ENCODE results near the gene ZC2HC1B. TPM values are rescaled to one million over a fixed set of nuclear protein-coding genes. Genes with fewer than 3 reads are reported as not detected.

ZC2HC1B gene
- total RNA-seq, 1 donor from 2014 or later, result not detected

DNA sequence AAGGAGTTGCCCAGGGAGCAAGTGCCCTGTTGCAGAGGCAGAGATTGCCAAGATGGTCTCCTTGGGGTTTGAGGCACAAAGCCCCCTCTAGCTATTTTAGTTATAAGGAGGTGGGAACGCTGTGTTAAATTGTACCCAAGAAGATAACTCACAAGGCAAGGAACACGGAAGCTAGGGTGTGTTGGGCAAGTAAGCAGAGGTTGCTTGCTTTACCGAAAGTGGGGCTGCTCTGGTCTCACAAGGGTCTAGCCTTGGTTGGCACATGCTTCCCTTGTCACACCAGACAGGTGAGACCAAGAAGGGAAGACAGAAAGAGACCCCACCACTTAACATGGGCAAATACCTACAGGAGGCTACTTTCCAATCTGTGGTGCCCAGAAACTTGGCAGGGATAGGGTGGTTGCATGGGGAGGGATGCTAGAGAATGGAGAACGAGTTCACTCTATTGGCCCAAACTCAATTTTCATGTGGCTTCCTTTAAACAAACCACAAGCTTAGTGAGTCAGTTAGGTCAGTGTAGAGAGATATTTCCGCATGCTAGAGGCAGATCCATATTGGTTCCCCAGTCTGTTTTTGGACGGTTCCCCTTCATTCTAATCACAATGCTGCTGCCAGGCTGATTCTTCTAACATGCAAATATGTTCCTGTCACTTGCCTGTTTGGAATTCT is 101.4 kb downstream of the ZC2HC1B start:
- Histone ChIP-seq H3K9ac (ENCODE audit: low read depth in 1 of 3, low read length in 3 of 3) (no peak overlapping the region), H3K4me3 (ENCODE audit: low read length in 3 of 3) (no peak overlapping the region), H3K27ac (ENCODE audit: low read depth, low read length) (no peak overlapping the region), H3K9me3 (ENCODE audit: control insufficient read depth in 3 of 3, low read length in 3 of 3) (no peaks in the 10 kb centered on the region), H3K4me1 (ENCODE audit: control insufficient read depth in 3 of 3, insufficient read depth in 3 of 3, low read length in 3 of 3) (peaks cover 4 to 8% (median 5%) of the 10 kb centered on the region in 3 donors), H3K27me3 (ENCODE audit: control insufficient read depth in 3 of 3, insufficient read depth in 3 of 3, low read length in 3 of 3) (no peaks in the 10 kb centered on the region), H3K36me3 (ENCODE audit: control insufficient read depth in 3 of 3, insufficient read depth in 3 of 3, low read length in 3 of 3) (peaks cover 0 to 2% (median 0%) of the 10 kb centered on the region in 3 donors)

DNA sequence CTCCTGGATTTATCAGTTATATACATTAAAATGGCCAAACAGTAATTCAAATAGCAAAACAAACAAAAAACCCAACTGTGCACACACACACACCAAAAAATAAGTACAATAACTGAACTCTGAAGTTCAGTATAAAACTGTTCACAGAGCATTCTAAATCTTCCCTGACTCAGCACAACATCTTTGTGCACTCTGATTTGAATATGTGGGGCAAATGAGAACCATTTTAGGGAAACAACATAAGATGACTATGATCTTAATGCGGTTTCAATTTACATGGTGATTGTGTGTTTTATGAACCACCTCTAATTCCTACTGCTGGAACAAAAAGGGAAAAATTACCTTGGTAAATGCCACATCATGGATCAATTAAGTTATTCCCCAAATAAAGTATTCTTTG is 102.0 kb downstream of the ZC2HC1B start:
- Histone ChIP-seq H3K4me3 (ENCODE audit: low read length in 3 of 3) (no peak overlapping the region), H3K27ac (ENCODE audit: low read depth, low read length) (no peak overlapping the region), H3K9ac (ENCODE audit: low read depth in 1 of 3, low read length in 3 of 3) (no peak overlapping the region), H3K27me3 (ENCODE audit: control insufficient read depth in 3 of 3, insufficient read depth in 3 of 3, low read length in 3 of 3) (no peaks in the 10 kb centered on the region), H3K36me3 (ENCODE audit: control insufficient read depth in 3 of 3, insufficient read depth in 3 of 3, low read length in 3 of 3) (peaks cover 0 to 2% (median 0%) of the 10 kb centered on the region in 3 donors), H3K4me1 (ENCODE audit: control insufficient read depth in 3 of 3, insufficient read depth in 3 of 3, low read length in 3 of 3) (peaks cover 4 to 8% (median 5%) of the 10 kb centered on the region in 3 donors), H3K9me3 (ENCODE audit: control insufficient read depth in 3 of 3, low read length in 3 of 3) (no peaks in the 10 kb centered on the region)

DNA sequence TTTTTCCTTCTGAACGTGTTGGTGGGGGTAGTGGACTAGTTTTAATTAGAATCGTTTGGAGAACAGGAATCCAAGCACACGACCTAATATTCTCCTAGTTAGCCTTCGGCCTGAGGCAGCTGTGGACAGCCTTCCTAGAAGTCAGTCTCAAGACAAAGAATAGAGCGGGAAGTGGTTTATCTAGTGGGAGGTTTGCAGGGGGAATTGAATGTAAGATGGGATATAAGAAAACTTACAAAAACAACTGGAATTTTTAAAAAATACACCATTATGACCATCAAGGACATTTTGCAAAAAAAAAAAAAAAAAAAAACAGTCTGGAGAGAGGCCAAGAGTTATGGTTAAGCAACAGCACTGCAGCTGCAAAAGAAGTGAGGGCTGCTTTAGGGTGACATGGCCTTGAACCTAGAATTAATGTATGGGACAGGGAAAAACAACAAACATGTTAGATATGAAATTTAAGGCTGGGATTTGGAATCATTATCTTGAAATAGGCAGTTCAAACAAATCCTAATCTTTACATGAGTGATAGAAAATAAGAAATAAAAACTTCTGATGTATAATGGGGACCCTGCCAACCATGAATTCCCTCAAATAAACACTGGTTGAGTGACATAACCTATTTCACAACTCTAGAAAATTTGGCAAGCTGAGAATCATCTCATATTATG is 103.6 kb downstream of the ZC2HC1B start:
- H3K36me3 ChIP-seq (ENCODE audit: control insufficient read depth in 3 of 3, insufficient read depth in 3 of 3, low read length in 3 of 3), result peaks cover 0 to 2% (median 0%) of the 10 kb centered on the region in 3 donors
- H3K9ac ChIP-seq (ENCODE audit: low read depth in 1 of 3, low read length in 3 of 3), result no peak overlapping the region
- no peaks in the 10 kb centered on the region for H3K27me3 ChIP-seq (ENCODE audit: control insufficient read depth in 3 of 3, insufficient read depth in 3 of 3, low read length in 3 of 3)
- no peaks in the 10 kb centered on the region for H3K9me3 ChIP-seq (ENCODE audit: control insufficient read depth in 3 of 3, low read length in 3 of 3)
- no peak overlapping the region for H3K27ac ChIP-seq (ENCODE audit: low read depth, low read length)
- peaks cover 4 to 8% (median 5%) of the 10 kb centered on the region in 3 donors for H3K4me1 ChIP-seq (ENCODE audit: control insufficient read depth in 3 of 3, insufficient read depth in 3 of 3, low read length in 3 of 3)
- no peak overlapping the region for H3K4me3 ChIP-seq (ENCODE audit: low read length in 3 of 3)

DNA sequence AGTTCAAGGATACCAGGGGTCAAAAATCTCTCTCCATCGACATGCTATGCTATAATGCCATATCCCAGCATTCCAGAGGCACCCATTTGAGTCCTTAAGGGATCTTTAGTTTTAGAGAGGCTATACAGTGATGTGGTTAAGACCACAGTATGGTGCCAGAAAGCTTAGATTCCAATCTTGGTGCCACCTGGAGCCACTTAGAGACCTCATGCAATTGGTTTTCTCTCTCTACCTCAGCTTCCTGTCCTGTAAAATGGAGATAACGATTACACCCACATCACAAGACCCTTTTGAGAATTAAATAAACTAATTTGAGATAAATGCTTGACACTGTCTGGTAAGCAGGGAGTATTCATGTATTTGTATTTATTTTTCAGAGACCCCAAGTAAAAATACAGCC is 104.8 kb downstream of the ZC2HC1B start:
- Histone ChIP-seq H3K4me3 (ENCODE audit: low read length in 3 of 3) (no peak overlapping the region), H3K4me1 (ENCODE audit: control insufficient read depth in 3 of 3, insufficient read depth in 3 of 3, low read length in 3 of 3) (peaks cover 0 to 4% (median 0%) of the 10 kb centered on the region in 3 donors), H3K36me3 (ENCODE audit: control insufficient read depth in 3 of 3, insufficient read depth in 3 of 3, low read length in 3 of 3) (peaks cover 0 to 2% (median 0%) of the 10 kb centered on the region in 3 donors), H3K9ac (ENCODE audit: low read depth in 1 of 3, low read length in 3 of 3) (no peak overlapping the region), H3K27me3 (ENCODE audit: control insufficient read depth in 3 of 3, insufficient read depth in 3 of 3, low read length in 3 of 3) (no peaks in the 10 kb centered on the region), H3K9me3 (ENCODE audit: control insufficient read depth in 3 of 3, low read length in 3 of 3) (no peaks in the 10 kb centered on the region), H3K27ac (ENCODE audit: low read depth, low read length) (no peak overlapping the region)

DNA sequence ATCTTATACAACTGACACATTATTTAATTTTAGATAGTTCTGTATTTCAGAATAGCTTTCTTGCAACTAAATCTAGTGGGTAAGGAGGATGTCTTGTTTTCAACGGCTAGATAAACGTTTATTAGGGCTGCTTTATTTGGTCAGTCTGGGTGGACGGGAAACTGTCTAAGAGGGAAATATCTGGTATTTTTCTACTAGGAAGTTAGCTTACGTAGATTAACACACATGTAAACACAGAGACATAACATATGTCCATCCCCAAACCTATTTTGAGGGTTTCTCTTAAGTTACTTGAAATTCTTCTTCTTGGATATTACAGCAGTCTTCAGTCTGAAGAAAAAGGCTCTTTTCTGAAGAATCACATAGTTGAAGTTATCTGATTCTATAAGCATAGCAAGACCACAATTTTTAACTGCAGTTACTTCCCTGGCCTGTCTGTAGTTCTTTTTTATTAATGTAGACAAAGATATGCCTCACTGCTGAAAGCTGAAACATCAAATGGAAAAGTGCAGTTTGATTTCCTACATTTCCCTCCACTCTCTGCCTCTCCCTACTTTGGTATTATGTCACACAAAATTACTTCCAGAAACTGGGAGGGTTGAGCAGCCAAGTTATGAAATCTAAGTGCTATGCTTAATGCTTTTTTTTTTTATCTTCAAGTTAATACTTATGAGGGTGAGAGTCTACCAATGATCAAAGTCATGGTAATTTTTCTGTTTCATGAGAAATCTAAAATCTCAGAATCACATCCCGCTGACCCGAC is 106.4 kb downstream of the ZC2HC1B start:
- H3K9ac ChIP-seq (ENCODE audit: low read depth in 1 of 3, low read length in 3 of 3), result no peak overlapping the region
- H3K27ac ChIP-seq (ENCODE audit: low read depth, low read length), result peak overlapping the region; percentile 29
- H3K9me3 ChIP-seq (ENCODE audit: control insufficient read depth in 3 of 3, low read length in 3 of 3), result no peaks in the 10 kb centered on the region
- H3K36me3 ChIP-seq (ENCODE audit: control insufficient read depth in 3 of 3, insufficient read depth in 3 of 3, low read length in 3 of 3), result peaks cover 0 to 1% (median 0%) of the 10 kb centered on the region in 3 donors
- H3K27me3 ChIP-seq (ENCODE audit: control insufficient read depth in 3 of 3, insufficient read depth in 3 of 3, low read length in 3 of 3), result no peaks in the 10 kb centered on the region
- no peaks in the 10 kb centered on the region for H3K4me1 ChIP-seq (ENCODE audit: control insufficient read depth in 3 of 3, insufficient read depth in 3 of 3, low read length in 3 of 3)
- no peak overlapping the region for H3K4me3 ChIP-seq (ENCODE audit: low read length in 3 of 3)

- H3K36me3 ChIP-seq (ENCODE audit: control insufficient read depth in 3 of 3, insufficient read depth in 3 of 3, low read length in 3 of 3), result no peaks in the 10 kb centered on the region
- H3K9ac ChIP-seq (ENCODE audit: low read depth in 1 of 3, low read length in 3 of 3), result no peak overlapping the region
- peak overlapping the region; percentile 29 for H3K27ac ChIP-seq (ENCODE audit: low read depth, low read length)
- H3K4me3 ChIP-seq (ENCODE audit: low read length in 3 of 3), result no peak overlapping the region
- no peaks in the 10 kb centered on the region for H3K27me3 ChIP-seq (ENCODE audit: control insufficient read depth in 3 of 3, insufficient read depth in 3 of 3, low read length in 3 of 3)
- H3K9me3 ChIP-seq (ENCODE audit: control insufficient read depth in 3 of 3, low read length in 3 of 3), result no peaks in the 10 kb centered on the region
- H3K4me1 ChIP-seq (ENCODE audit: control insufficient read depth in 3 of 3, insufficient read depth in 3 of 3, low read length in 3 of 3), result no peaks in the 10 kb centered on the region
Observed at GRCh38 chr6:143971482-143972205, 107.4 kb downstream of the ZC2HC1B start.

DNA sequence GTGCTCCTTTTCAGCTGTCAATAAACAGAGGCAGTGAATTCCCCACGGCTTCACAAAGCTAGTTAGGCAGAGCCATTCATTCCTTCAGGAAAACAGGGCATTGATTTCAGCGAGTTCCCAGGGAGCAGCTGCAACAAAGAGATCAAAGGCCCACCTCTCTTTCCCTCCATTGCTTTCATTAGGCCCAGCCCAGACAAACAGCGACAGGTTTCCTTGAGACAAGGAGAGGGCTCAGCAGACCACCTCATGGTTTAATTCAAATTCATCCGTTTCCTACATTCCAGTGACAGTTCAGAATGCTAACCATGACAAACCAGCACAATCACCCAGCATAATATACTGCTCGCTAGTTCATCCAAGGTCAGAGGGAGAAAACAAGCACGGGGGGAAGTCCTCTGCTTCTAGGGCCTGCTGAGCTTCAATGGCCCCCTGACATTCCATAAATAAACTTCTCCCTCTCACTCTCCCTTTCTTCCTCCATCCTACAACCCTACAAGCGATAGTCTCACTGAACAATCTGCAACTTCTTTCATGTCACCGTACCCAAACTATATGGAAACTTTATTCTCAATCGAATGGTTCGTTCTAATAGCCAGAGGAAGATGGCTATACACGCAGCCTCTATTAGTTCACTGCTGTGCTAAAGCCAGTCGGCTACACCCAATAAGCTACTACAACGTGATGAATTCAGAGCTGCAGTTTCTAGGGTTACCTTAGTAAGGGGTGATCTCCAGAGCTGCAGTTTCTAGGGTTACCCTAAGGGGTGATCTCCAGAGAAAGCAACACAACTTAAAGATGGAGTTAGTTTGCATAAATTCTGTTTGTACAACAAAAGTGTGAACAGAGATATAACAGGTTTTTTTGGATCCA is 109.1 kb downstream of the ZC2HC1B start:
- no peaks in the 10 kb centered on the region for H3K36me3 ChIP-seq (ENCODE audit: control insufficient read depth in 3 of 3, insufficient read depth in 3 of 3, low read length in 3 of 3)
- H3K27me3 ChIP-seq (ENCODE audit: control insufficient read depth in 3 of 3, insufficient read depth in 3 of 3, low read length in 3 of 3), result no peaks in the 10 kb centered on the region
- H3K9me3 ChIP-seq (ENCODE audit: control insufficient read depth in 3 of 3, low read length in 3 of 3), result no peaks in the 10 kb centered on the region
- H3K27ac ChIP-seq (ENCODE audit: low read depth, low read length), result no peak overlapping the region
- no peaks in the 10 kb centered on the region for H3K4me1 ChIP-seq (ENCODE audit: control insufficient read depth in 3 of 3, insufficient read depth in 3 of 3, low read length in 3 of 3)
- no peak overlapping the region for H3K4me3 ChIP-seq (ENCODE audit: low read length in 3 of 3)
- no peak overlapping the region for H3K9ac ChIP-seq (ENCODE audit: low read depth in 1 of 3, low read length in 3 of 3)

DNA sequence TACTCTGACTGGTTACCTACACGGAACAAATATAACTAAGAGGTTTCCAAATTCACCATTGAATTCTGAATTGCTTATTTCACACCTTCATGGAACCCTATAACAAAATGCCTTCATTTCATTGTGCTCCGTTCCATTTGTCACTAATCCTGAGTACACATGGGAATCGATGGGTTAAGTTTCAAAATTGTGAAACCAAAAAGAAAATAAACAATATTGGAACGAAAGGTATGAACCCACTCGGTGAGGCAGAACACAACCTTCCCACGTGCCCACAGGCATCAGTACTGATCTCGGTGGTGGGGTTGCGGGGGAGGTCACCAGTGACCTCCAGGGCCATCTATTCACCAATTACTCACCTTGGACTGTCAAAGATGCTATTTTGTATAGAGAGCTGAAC is 109.8 kb downstream of the ZC2HC1B start:
- no peak overlapping the region for H3K27ac ChIP-seq (ENCODE audit: low read depth, low read length)

GRCh38 chr6:143976806-143977349 is 112.6 kb downstream of the ZC2HC1B start:
- Histone ChIP-seq H3K27me3 (ENCODE audit: control insufficient read depth in 3 of 3, insufficient read depth in 3 of 3, low read length in 3 of 3) (no peaks in the 10 kb centered on the region), H3K4me3 (ENCODE audit: low read length in 3 of 3) (no peak overlapping the region), H3K9me3 (ENCODE audit: control insufficient read depth in 3 of 3, low read length in 3 of 3) (no peaks in the 10 kb centered on the region), H3K9ac (ENCODE audit: low read depth in 1 of 3, low read length in 3 of 3) (no peak overlapping the region), H3K4me1 (ENCODE audit: control insufficient read depth in 3 of 3, insufficient read depth in 3 of 3, low read length in 3 of 3) (no peaks in the 10 kb centered on the region), H3K27ac (ENCODE audit: low read depth, low read length) (no peak overlapping the region), H3K36me3 (ENCODE audit: control insufficient read depth in 3 of 3, insufficient read depth in 3 of 3, low read length in 3 of 3) (no peaks in the 10 kb centered on the region)

More for the DNA sequence above, 109.8 kb downstream of the ZC2HC1B start:
- no peaks in the 10 kb centered on the region for H3K36me3 ChIP-seq (ENCODE audit: control insufficient read depth in 3 of 3, insufficient read depth in 3 of 3, low read length in 3 of 3)
- H3K9me3 ChIP-seq (ENCODE audit: control insufficient read depth in 3 of 3, low read length in 3 of 3), result no peaks in the 10 kb centered on the region
- H3K4me3 ChIP-seq (ENCODE audit: low read length in 3 of 3), result no peak overlapping the region
- H3K27me3 ChIP-seq (ENCODE audit: control insufficient read depth in 3 of 3, insufficient read depth in 3 of 3, low read length in 3 of 3), result no peaks in the 10 kb centered on the region
- no peaks in the 10 kb centered on the region for H3K4me1 ChIP-seq (ENCODE audit: control insufficient read depth in 3 of 3, insufficient read depth in 3 of 3, low read length in 3 of 3)
- H3K9ac ChIP-seq (ENCODE audit: low read depth in 1 of 3, low read length in 3 of 3), result no peak overlapping the region

Measured in skeletal muscle tissue (tissue), 4 donors.